K562 (cell line): ENCODE results near the gene CDH12. TPM values are rescaled to one million over a fixed set of nuclear protein-coding genes. Genes with fewer than 3 reads are reported as not detected.

Experiments used
- polyA plus RNA-seq, 8 experiments: library from polyadenylated mRNA; depleted of rRNA in 4 of 8; stranded (reverse) in 5 of 8; unstranded in 3 of 8; fragments of >200 nt; fragmentation: Nextera tagmentation in 2 of 8; fragmentation: Illumina TruSeq in 1 of 8; extraction: Ambion mirVana in 2 of 8; extraction: Trizol in 1 of 8; gene quantifications; 2 replicates each; pipeline versions ENCODE4 v1.2.1 to v1.2.3, GENCODE V29; 2011 to 2014; ENCODE audit warnings: inconsistent platforms in 1 of 8, missing spikeins in 1 of 8
- total RNA-seq, 7 experiments: library from RNA; depleted of rRNA in 6 of 7; stranded (reverse); fragments of >200 nt in 6 of 7; fragmentation: Illumina TruSeq in 2 of 7; extraction: Trizol in 2 of 7; gene quantifications; 2 replicates each; pipeline versions ENCODE4 v1.2.1 to v1.2.3, GENCODE V29; 2011 to 2021; ENCODE audit warnings: low replicate concordance in 1 of 7
- TF ChIP-seq, protein P1 (sequence below), 2 experiments: fragments of 450-650 bp; formaldehyde crosslinking in 1 of 2; IDR thresholded peaks; 2 replicates each; pipeline versions ENCODE4 v1.4.0 to v1.6.1; 2014 to 2020; ENCODE audit warnings: mild to moderate bottlenecking in 2 of 2, borderline replicate concordance in 1 of 2, low read depth in 1 of 2

CDH12 gene
- total and polyA plus RNA-seq, 9 of the 15 experiments (the other 6 are each of a cell fraction or from before 2014, with no cell fraction given), result 0.03 to 1.7 (median 0.37) TPM

DNA sequence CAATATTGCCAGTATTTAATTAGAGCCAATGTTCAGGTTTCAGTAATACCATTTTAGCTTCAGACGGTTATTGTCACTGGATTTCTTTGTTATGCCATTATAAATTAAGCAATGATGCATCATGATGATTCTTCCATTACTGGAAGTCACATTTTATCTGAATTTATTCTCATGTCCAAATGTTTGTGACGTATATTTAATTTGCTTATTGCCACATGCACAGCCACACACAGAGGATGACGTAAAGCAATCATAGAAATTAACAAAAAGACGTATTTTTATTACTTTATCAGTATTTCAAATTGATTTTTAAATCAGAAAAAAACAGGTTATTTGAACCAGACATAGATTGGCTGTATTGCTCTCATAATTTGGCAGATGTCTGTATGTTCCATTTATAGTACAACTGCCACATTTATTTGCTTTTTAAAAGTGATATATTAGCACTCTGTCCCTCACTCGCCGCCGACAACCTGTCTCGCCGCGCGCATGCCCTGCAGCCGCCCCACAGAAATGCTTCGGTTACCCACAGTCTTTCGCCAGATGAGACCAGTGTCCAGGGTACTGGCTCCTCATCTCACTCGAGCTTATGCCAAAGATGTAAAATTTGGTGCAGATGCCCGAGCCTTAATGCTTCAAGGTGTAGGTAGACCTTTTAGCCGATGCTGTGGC is 970.9 kb downstream of the CDH12 start (continued):
- TF ChIP-seq, protein P1, sequence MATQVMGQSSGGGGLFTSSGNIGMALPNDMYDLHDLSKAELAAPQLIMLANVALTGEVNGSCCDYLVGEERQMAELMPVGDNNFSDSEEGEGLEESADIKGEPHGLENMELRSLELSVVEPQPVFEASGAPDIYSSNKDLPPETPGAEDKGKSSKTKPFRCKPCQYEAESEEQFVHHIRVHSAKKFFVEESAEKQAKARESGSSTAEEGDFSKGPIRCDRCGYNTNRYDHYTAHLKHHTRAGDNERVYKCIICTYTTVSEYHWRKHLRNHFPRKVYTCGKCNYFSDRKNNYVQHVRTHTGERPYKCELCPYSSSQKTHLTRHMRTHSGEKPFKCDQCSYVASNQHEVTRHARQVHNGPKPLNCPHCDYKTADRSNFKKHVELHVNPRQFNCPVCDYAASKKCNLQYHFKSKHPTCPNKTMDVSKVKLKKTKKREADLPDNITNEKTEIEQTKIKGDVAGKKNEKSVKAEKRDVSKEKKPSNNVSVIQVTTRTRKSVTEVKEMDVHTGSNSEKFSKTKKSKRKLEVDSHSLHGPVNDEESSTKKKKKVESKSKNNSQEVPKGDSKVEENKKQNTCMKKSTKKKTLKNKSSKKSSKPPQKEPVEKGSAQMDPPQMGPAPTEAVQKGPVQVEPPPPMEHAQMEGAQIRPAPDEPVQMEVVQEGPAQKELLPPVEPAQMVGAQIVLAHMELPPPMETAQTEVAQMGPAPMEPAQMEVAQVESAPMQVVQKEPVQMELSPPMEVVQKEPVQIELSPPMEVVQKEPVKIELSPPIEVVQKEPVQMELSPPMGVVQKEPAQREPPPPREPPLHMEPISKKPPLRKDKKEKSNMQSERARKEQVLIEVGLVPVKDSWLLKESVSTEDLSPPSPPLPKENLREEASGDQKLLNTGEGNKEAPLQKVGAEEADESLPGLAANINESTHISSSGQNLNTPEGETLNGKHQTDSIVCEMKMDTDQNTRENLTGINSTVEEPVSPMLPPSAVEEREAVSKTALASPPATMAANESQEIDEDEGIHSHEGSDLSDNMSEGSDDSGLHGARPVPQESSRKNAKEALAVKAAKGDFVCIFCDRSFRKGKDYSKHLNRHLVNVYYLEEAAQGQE (IDR thresholded peaks at IDR 0.05; ENCODE audit: borderline replicate concordance), result no peak
- TF ChIP-seq, protein P1 (CRISPR knock-in tag; IDR thresholded peaks at IDR 0.05; ENCODE audit: low read depth), result no peak
